KBM-7 (cell line): Measurements from ENCODE around the gene KCNQ4.

Source experiments
- DNase-seq: peaks from one replicate; pipeline ENCODE4 v3.0.0-alpha.2; 2015
- in situ Hi-C: fragments of 300-500 bp; cut with MboI; formaldehyde crosslinking; loops from 2 replicates; pipeline ENCODE4 v1.14.3; 2020; ENCODE audit warnings: low sequenced_read_pairs, low pct_unique_long_range_greater_than_20kb, mixed read lengths

The KCNQ4 gene

DNA sequence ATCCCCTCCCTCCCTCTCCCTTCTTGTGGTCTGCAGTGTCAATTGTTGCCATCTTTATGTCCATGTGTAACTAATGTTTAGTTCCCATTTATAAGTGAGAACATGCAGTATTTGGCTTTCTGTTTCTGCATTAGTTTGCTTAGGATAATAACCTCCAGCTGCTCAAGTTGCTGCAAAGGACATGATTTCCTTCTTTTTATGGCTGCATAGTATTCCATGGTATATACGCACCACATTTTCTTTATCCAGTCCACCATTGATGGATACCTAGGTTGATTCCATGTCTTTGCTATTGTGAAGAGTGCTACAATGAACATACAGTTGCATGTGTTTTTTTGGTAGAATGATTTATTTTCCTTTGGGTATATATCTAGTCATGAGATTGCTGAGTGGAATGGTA is 62.3 kb downstream of the KCNQ4 start:
- in situ Hi-C loops: loop anchor here (10.0 kb wide), 2 partner anchors 109 to 221 kb away; no protein-coding TSS in a partner anchor
- DNase-seq: no peak

DNA sequence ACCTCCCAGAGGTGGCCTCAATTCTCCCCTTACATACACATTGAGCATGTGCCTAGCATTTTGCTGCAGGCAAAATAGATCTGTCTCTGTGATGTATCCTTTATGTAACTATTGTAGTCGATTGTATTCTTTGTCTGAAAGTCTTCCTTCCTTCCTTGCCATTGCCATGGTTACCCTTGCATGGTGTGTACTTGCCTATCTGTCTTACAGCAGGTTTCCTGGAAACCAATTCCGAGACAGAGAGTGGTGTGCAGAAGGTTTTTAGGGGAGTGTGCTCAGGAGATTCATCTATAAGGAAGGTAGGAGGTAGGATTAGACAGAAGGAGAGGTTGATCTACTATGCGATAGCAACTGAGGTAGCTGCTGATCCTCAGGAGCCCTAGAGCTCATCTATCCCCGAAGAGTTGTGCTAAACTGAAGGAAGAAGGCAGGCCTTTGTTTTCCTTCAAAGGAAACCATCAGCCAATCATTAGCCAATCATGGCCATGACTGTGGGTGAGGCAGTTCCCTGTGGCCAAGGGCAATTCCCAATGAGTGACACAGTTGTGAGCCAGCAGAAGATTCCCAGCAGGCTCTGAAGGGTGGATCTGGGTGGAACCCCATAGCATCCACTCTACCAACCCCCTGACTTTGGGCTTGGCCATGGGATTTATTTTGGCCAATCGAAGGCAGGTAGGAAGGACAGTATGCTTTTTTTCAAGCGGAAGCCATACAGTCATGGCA is 63.6 kb downstream of the KCNQ4 start:
- no peak for DNase-seq
- in situ Hi-C loops: loop anchor here (10.0 kb wide), 2 partner anchors 108 to 222 kb away; no protein-coding TSS in a partner anchor

DNA sequence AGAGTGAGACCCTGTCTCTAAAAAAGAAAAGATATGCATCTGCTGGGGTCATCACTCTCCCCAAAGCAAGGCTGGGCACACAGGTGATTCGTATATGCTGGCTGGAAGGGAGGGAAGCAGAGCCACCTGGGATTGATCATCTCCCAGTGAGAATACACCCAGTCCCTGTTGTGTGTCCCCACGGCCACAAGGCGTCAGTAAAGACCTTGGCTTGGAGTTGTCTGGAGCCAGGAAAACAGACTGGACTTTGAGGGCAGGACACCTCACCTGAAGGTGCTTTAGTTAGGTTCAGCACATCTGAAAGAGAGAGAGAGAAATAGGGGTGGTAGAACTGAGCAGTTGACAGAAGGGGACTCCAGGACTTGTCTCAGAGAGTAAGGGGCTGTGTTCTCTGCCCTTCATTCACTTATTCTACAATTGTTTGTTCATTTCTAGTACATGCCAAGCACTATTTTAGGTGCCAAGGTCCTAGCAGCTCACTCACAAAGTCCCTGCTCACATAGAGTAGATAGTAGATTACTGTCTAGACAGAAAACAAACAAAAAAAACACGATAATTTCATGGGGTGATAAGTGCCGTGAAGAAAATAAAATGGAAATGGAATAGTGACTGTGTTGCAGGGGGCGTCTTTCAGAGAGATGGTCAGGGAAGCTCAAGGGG is 65.1 kb downstream of the KCNQ4 start:
- DNase-seq: peak; percentile 55
- in situ Hi-C loops: loop anchor here (10.0 kb wide), 2 partner anchors 106 to 224 kb away; no protein-coding TSS in a partner anchor

GRCh38 chr1:40849801-40850592 is 66.4 kb downstream of the KCNQ4 start:
- peak; percentile 83 for DNase-seq
- in situ Hi-C loops: loop anchor here (10.0 kb wide), 2 partner anchors 105 to 225 kb away; no protein-coding TSS in a partner anchor

DNA sequence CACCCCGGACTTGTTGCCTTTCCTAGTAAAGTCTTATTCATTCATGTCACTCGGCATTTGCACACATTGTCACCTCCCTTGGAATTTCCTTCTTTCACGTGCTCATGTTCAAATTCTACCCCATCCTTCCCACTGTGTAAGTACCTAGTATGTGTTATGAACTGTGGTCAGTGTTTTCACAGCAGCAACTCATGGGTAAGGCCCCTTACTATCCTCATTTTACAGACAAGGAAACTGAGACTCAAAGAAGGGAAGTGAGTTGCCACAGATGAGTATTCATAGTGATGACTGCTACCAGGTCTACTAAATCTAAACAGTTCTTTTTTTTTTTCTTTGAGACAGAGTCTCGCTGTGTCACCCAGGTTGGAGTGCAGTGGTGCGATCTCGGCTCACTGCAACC is 68.1 kb downstream of the KCNQ4 start:
- DNase-seq: no peak
- in situ Hi-C loops: no loop called here

DNA sequence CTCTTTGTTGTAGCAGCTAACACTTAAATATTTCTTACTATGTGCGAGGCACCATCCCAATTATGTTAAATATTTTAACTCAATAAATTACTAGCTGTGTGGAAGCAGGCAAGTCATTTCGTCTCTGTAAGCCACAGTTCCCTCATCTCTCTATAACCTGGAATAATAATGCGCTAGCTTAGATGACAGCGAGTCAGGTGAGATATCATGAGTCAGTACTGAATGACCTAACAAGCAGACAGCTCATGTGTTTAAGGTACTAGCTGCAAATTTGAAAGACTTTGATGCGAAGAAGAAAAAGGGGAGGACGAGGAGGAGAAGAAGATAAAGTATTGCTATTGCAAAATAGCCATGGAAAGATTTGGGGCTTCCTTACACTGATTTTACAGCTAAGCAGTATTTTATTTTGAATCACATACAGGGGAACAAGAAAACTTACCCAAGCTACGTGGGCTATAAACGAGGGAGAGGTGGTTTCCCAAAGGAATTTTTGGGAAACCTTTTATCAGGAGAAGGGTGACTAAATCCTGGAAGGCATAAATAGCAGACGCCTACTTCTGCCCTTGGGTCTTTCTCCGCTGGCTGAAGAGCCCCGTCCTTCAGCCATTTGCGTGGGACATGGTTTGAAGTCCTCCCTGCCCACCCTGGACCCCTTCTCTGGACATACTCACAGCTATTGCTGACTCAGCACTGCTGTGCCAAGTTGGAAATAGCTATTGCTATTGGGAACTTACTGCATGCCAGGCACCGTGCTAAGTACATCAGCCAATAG is 69.7 kb downstream of the KCNQ4 start:
- in situ Hi-C loops: no loop called here
- no peak for DNase-seq

DNA sequence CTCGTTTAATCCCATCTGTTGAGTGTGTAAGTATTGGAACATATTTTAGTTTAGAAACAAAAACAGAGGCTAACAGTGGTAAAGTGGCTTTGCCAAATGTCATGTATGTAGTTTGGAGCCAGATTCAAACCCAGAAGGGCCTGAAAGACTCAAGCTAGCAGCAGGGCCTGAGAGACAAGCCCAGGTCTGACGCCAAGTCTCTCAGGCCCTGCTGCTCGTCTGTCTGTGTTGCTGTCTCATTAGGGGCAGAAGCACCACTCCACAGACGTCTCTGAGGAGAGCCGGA is 70.2 kb downstream of the KCNQ4 start:
- in situ Hi-C loops: no loop called here
- DNase-seq: no peak

- in situ Hi-C loops: no loop called here
- peak; percentile 30 for DNase-seq
These were observed 71.9 kb downstream of the KCNQ4 start for GRCh38 chr1:40855513-40855912.

GRCh38 chr1:40856116-40856515 is 72.5 kb downstream of the KCNQ4 start:
- DNase-seq: no peak
- in situ Hi-C loops: no loop called here

DNA sequence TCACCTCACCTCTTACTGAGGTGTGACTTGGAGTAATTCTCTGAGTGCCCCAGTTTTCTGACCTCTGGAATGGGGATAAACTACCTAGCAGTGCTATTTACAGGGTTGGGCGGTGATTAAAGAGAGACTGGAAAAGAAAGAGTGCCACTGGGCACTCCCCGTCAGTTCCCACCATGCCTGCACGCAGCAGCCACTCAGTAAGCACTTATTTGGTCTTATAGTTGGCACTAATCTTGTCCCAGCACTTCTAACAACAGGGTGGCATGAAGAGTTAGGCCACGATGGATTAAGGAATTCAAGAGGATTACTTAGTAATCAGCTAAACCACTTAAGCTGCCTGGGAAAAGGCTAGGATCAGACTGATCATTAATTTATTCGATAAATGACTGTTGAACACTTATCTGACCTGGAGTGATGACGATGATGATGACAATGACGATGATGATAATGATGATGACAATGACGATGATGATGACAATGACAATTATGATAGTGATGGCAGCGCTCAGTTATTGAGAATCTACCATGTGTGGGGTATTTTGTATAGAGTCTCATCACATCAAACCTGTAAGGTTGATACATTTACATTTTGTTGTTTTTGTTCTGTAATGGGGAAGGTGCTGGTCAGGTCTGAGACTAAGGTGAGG is 73.2 kb downstream of the KCNQ4 start:
- in situ Hi-C loops: no loop called here
- DNase-seq: no peak

- in situ Hi-C loops: no loop called here
- DNase-seq: no peak
These were observed 74.2 kb downstream of the KCNQ4 start for GRCh38 chr1:40857737-40858136.

DNA sequence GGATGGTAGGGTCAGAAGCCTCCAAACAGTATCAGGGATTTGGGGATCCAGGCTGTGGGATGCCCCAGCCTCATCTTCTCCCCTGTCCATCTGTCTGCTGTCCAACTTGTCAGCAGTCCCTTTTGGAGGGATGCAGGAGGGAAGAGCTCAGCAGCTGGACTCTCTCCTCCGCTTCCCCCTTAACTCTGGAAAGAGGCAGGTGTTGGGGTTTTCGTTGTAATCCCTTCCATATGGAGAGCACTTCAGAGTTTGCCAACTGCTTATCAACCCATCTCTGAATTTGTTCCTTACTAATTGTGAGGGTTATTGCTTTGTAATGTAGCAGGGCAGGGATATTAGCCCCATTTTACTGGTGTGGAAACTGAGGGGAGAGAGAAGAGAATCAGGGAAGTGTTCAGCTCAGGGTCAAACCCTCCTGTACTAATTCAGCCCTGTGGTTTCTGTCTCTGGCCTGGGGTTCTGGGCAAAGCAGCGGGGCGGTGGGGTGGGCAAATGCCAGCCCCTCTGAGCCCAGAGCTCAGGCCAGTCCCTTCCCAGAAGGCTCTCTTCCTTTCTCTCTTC is 75.3 kb downstream of the KCNQ4 start:
- in situ Hi-C loops: no loop called here
- no peak for DNase-seq

- in situ Hi-C loops: no loop called here
- DNase-seq: peak; percentile 12
These were observed 77.2 kb downstream of the KCNQ4 start for GRCh38 chr1:40860706-40861223.

DNA sequence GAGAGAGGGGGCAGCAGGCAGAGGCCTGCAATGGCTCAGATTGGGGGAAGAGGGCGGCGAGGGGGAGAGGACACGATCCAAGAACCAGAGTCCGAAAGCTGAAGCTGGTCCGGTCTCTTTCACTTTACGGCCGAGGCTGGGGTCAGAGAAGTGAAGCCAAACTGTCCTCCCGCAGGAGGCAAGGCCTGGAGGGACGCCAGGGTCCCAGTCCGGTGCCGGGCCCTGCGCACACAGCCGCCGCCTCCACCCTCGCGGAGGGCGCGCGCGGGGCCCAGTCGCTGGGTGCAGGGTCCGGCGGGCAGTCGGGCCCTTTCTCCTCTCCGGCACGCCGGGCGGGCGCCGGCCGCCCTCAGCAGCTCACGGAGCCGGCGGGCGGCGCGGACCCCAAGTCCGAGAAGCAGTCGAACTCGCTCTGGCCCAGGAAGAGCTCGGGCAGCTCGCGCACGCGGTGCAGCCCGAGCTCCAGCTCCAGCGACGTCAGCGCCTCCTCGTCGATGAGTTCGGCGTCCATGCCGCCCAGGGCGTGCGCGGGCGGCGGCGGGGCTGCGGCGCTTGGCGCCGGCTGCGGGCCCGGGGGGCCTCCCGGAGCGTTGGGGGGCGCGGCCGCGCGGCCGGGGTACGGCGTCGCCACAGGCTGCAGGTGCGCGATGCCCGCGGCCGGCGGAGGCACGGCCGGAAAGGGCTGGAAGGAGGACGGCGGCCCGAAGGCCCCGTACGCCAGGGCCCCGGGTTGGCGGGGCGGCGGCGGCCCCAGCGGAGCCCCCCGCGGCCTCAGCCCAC is 77.8 kb downstream of the KCNQ4 start:
- in situ Hi-C loops: no loop called here
- DNase-seq: no peak

DNA sequence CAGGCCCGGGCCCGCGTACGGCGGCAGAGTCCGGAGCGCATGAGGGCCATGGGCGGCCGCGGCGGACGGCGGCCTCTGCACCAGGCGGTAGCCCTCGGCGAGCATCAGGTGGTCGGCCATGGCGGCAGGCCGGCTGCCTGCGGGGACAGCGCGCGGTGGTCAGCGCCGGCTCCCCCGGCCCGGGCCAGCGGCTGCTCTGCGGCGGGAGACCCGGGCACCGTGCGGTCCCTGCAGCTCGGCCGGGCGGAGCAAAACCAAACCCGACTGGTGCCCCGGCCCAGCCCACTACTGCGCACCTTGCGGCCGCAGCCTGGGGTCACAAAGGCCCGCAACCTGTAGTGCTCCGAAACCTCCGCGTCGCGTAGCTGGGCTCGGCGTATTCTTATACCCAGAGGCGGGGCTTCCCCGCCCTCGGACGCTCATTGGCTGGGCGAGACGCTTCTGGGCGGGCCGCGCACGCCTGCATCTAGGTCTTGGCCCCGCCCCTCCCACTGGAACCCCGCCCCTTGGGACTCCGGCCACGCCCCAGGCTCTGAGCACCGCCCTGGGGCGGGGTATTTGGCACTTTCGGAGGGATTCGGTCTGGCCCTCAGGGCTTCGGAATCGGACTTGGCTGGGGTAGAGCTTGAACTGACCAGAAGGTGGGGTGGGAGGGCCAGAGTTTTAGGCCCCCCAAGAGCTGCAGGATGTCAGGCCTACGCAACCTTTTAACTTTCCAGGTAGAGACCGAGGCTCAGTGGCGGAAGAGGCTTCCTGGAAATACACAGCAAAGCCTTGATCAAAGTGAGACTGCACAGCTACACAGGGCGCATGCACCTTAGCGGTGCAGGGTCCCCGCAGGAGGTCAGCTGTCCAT is 78.6 kb downstream of the KCNQ4 start, which contains the start of gene CITED4:
CITED4 (minus strand) TSS at position 356 of the 856 bp plus-strand sequence; CDS start at position 120, 236 bp downstream.
- DNase-seq: peak; percentile 94
- in situ Hi-C loops: no loop called here

DNA sequence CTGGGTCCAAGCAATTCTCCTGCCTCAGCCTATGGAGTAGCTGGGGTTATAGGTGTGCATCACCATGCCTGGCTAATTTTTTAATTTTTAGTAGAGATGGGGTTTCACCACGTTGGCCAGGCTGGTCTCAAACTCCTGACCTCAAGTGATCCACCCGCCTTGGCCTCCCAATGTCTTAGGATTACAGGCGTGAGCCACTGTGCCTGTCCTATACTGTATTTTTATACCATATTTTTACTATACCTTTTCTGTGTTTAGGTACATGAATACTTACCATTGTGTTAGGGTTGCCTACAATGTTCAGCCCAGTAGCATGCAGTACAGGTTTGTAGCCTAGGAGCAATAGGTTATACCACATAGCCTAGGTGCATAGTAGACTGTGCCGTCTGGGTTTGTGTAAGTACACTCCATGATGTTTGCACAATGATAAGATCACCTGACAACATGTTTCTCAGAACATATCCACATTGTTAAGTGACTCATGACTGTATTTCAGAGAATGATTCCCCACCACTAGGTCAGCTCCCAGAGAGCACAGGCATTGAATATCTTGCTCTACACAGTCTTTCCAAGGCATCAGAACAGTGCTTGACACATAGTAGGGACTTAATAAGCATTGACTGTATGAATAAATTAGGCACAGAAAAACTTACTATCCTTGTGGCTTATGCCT is 84.6 kb downstream of the KCNQ4 start:
- no peak for DNase-seq
- in situ Hi-C loops: no loop called here
